Neuronal stem cell (in vitro differentiated cells): ENCODE measurements around the gene CFAP126.
"Not testable (repeated sequence)": the region's sequence is repeated elsewhere in the genome, so short reads cannot be mapped to it uniquely, and the experiment has no call there.

Experiments used
- DNase-seq: peaks from one replicate; pipeline ENCODE4 v3.0.0-alpha.2; 2013; ENCODE audit warnings: low spot score
- H2AFZ ChIP-seq: one replicate; pipeline ENCODE4 v1.6.1; 2013; ENCODE audit warnings: mild to moderate bottlenecking, low read length, inconsistent platforms
- H2AK5ac ChIP-seq: 2 replicates; pipeline ENCODE4 v1.6.1; 2013; ENCODE audit warnings: low read depth, mild to moderate bottlenecking, inconsistent platforms, low read length, moderate library complexity, mixed read lengths
- H2BK120ac ChIP-seq: 2 replicates; pipeline ENCODE4 v1.6.1; 2013; ENCODE audit warnings: low read depth, mild to moderate bottlenecking, inconsistent platforms, low read length, moderate library complexity, mixed read lengths
- H2BK12ac ChIP-seq: one replicate; pipeline ENCODE4 v1.6.1; 2013; ENCODE audit warnings: low read length, inconsistent platforms
- H2BK15ac ChIP-seq: 2 replicates; pipeline ENCODE4 v1.6.1; 2013; ENCODE audit warnings: mild to moderate bottlenecking, low read length, inconsistent platforms, mixed read lengths
- H2BK5ac ChIP-seq: one replicate; pipeline ENCODE4 v1.6.1; 2013; ENCODE audit warnings: inconsistent platforms, mild to moderate bottlenecking, low read length, moderate library complexity
- H3K14ac ChIP-seq: one replicate; pipeline ENCODE4 v1.6.1; 2013; ENCODE audit warnings: low read length, inconsistent platforms
- H3K18ac ChIP-seq: 2 replicates; pipeline ENCODE4 v1.6.1; 2013; ENCODE audit warnings: low read length, inconsistent platforms
- H3K23ac ChIP-seq: 2 replicates; pipeline ENCODE4 v1.6.1; 2013; ENCODE audit warnings: low read depth, mild to moderate bottlenecking, mixed read lengths, low read length, inconsistent platforms; ENCODE audit not compliant: poor library complexity
- H3K27ac ChIP-seq: replicated peaks from 3 replicates; pipeline ENCODE4 v1.5.1; 2013; ENCODE audit warnings: low read length, inconsistent platforms
- H3K27me3 ChIP-seq, 3 experiments: 2 replicates each; pipeline ENCODE4 v1.6.1; 2013; ENCODE audit warnings: low read length in 3 of 3, mild to moderate bottlenecking in 2 of 3, inconsistent platforms in 1 of 3, low read depth in 1 of 3, mixed read lengths in 1 of 3, moderate library complexity in 1 of 3; ENCODE audit not compliant: control insufficient read depth in 3 of 3, insufficient read depth in 3 of 3
- H3K36me3 ChIP-seq, 2 donors: replicated peaks in 1 of 2; 2 replicates each; pipeline ENCODE4 v1.6.1; 2013; ENCODE audit warnings: low read length in 2 of 2; ENCODE audit not compliant: control insufficient read depth in 2 of 2, insufficient read depth in 2 of 2
- H3K4ac ChIP-seq: 2 replicates; pipeline ENCODE4 v1.6.1; 2013; ENCODE audit warnings: inconsistent platforms, mild to moderate bottlenecking, low read length, moderate library complexity
- H3K4me1 ChIP-seq, 2 donors: 1 replicate in 1 of 2; 2 replicates in 1 of 2; pipeline ENCODE4 v1.6.1; 2013; ENCODE audit warnings: low read length in 2 of 2, low read depth in 1 of 2; ENCODE audit not compliant: control insufficient read depth in 2 of 2, insufficient read depth in 1 of 2
- H3K4me2 ChIP-seq: one replicate; pipeline ENCODE4 v1.6.1; 2013; ENCODE audit warnings: mild to moderate bottlenecking, low read length, inconsistent platforms; ENCODE audit not compliant: insufficient read depth, poor library complexity, severe bottlenecking
- H3K4me3 ChIP-seq, 2 donors: 2 replicates each; pipeline ENCODE4 v1.5.1; 2013; ENCODE audit warnings: low read length in 2 of 2, mild to moderate bottlenecking in 2 of 2, inconsistent platforms in 1 of 2, moderate library complexity in 1 of 2
- H3K79me1 ChIP-seq: one replicate; pipeline ENCODE4 v1.6.1; 2013; ENCODE audit warnings: low read depth, mild to moderate bottlenecking, inconsistent platforms, low read length, moderate library complexity
- H3K9ac ChIP-seq: one replicate; pipeline ENCODE4 v1.6.1; 2013; ENCODE audit warnings: mild to moderate bottlenecking, low read depth, low read length, inconsistent platforms; ENCODE audit not compliant: poor library complexity
- H3K9me3 ChIP-seq, 2 donors: replicated peaks in 1 of 2; 2 replicates each; pipeline versions ENCODE3 to v1.6.1; 2013; ENCODE audit warnings: low read length in 2 of 2, mild to moderate bottlenecking in 2 of 2, inconsistent platforms in 1 of 2, low read depth in 1 of 2, mixed read lengths in 1 of 2, moderate library complexity in 1 of 2; ENCODE audit not compliant: control insufficient read depth in 2 of 2, insufficient read depth in 1 of 2
- H4K8ac ChIP-seq: one replicate; pipeline ENCODE4 v1.6.1; 2013; ENCODE audit warnings: low read depth, mild to moderate bottlenecking, inconsistent platforms, low read length, moderate library complexity
- H4K91ac ChIP-seq: one replicate; pipeline ENCODE4 v1.6.1; 2013; ENCODE audit warnings: low read length, low read depth, mild to moderate bottlenecking, inconsistent platforms; ENCODE audit not compliant: poor library complexity
- WGBS, 2 donors: extraction: QIAGEN DNeasy Blood & Tissue Kit; methylation state at CpG; one replicate each; pipeline ENCODE4 v1.1.7; 2013; ENCODE audit warnings: missing lambda C conversion rate in 2 of 2, mixed read lengths in 1 of 2; ENCODE audit not compliant: insufficient read length in 2 of 2, insufficient replicate concordance in 1 of 2; ENCODE audit errors: extremely low coverage in 2 of 2; 5-methylcytosine and 5-hydroxymethylcytosine counted together

The CFAP126 gene

DNA sequence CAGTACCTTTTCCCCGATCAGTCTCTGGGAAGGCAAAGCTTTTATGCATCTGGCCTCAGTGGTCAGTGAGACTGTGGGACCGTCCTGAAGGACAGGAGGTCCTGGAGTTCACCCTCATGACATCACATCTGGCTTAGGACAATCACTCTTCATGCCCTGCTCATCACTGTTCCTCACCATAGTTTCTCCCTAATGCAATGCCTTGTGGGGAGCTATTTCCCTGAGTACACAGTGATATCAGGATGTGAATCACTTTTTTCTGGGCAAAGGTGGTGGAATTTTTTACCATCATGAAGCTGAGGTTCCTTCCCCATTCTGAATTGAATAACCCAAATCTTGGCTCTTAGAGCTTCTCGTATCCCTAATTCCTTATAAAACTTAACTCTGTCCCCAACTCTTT lies 34.8 kb upstream of the CFAP126 start:
- no peak overlapping the region for H3K4ac ChIP-seq
- H3K9ac ChIP-seq, result no peak overlapping the region
- no peaks in the 10 kb centered on the region for H3K79me1 ChIP-seq
- peaks cover 0 to 2% of the 10 kb centered on the region in 2 donors for H3K9me3 ChIP-seq
- no peak overlapping the region for H2AFZ ChIP-seq
- no peak overlapping the region for H3K14ac ChIP-seq
- no CpG with 5 or more reads among the region's 3 CpGs for WGBS, 2 donors
- no peak overlapping the region for H4K8ac ChIP-seq
- no peak overlapping the region for H2BK15ac ChIP-seq
- no peaks in the 10 kb centered on the region for H3K36me3 ChIP-seq
- H3K4me3 ChIP-seq, result no peak overlapping the region
- no peak overlapping the region for H3K23ac ChIP-seq
- no peak overlapping the region for H2BK120ac ChIP-seq
- no peak overlapping the region for H2AK5ac ChIP-seq
- no peak for DNase-seq
- H3K4me1 ChIP-seq, result peaks cover 0 to 1% of the 10 kb centered on the region in 2 donors
- no peak overlapping the region for H3K27ac ChIP-seq
- no peak overlapping the region for H2BK12ac ChIP-seq
- no peak overlapping the region for H2BK5ac ChIP-seq
- H3K27me3 ChIP-seq, result no peaks in the 10 kb centered on the region
- H3K18ac ChIP-seq, result no peak overlapping the region
- no peak overlapping the region for H4K91ac ChIP-seq
- no peak overlapping the region for H3K4me2 ChIP-seq

GRCh38 chr1:161399257-161399998 lies 31.8 kb upstream of the CFAP126 start:
- Histone ChIP-seq H2AK5ac (no peak overlapping the region), H3K9ac (peak overlapping the region; percentile 46), H2BK5ac (peak overlapping the region; percentile 30), H3K4me1 (peaks cover 0 to 1% of the 10 kb centered on the region in 2 donors), H4K8ac (no peak overlapping the region), H3K4me3 (peak overlapping the region; percentile 75 to 88), H3K9me3 (peaks cover 0 to 2% of the 10 kb centered on the region in 2 donors), H2BK15ac (no peak overlapping the region), H4K91ac (no peak overlapping the region), H3K36me3 (no peaks in the 10 kb centered on the region), H2BK12ac (no peak overlapping the region), H3K27me3 (no peaks in the 10 kb centered on the region), H2AFZ (peak overlapping the region; percentile 97), H2BK120ac (no peak overlapping the region), H3K4ac (no peak overlapping the region), H3K14ac (no peak overlapping the region), H3K18ac (peak overlapping the region; percentile 90), H3K4me2 (peak overlapping the region; percentile 63), H3K23ac (peak overlapping the region; percentile 5), H3K79me1 (no peaks in the 10 kb centered on the region), H3K27ac (peak overlapping the region; percentile 89)
- no CpG with 5 or more reads among the region's 53 CpGs for WGBS, 2 donors
- peak; percentile 88 for DNase-seq

GRCh38 chr1:161398900-161399256 lies 31.2 kb upstream of the CFAP126 start:
- no peak overlapping the region for H3K14ac ChIP-seq
- H3K36me3 ChIP-seq, result no peaks in the 10 kb centered on the region
- H2BK5ac ChIP-seq, result peak overlapping the region; percentile 30
- peaks cover 0 to 1% of the 10 kb centered on the region in 2 donors for H3K4me1 ChIP-seq
- H3K9ac ChIP-seq, result no peak overlapping the region
- H2BK12ac ChIP-seq, result no peak overlapping the region
- H3K4me2 ChIP-seq, result peak overlapping the region; percentile 63
- H3K27me3 ChIP-seq, result no peaks in the 10 kb centered on the region
- no peak for DNase-seq
- H3K23ac ChIP-seq, result peak overlapping the region; percentile 5
- peak overlapping the region; percentile 89 for H3K27ac ChIP-seq
- no CpG with 5 or more reads among the region's 17 CpGs for WGBS, 2 donors
- H2BK120ac ChIP-seq, result no peak overlapping the region
- no peak overlapping the region for H4K91ac ChIP-seq
- H3K79me1 ChIP-seq, result no peaks in the 10 kb centered on the region
- H2AK5ac ChIP-seq, result no peak overlapping the region
- no peak overlapping the region for H4K8ac ChIP-seq
- no peak overlapping the region for H3K4ac ChIP-seq
- peak overlapping the region; percentile 75 to 88 for H3K4me3 ChIP-seq
- H3K9me3 ChIP-seq, result peaks cover 0 to under 1% of the 10 kb centered on the region in 2 donors
- H2AFZ ChIP-seq, result peak overlapping the region; percentile 97
- H2BK15ac ChIP-seq, result no peak overlapping the region
- H3K18ac ChIP-seq, result no peak overlapping the region

DNA sequence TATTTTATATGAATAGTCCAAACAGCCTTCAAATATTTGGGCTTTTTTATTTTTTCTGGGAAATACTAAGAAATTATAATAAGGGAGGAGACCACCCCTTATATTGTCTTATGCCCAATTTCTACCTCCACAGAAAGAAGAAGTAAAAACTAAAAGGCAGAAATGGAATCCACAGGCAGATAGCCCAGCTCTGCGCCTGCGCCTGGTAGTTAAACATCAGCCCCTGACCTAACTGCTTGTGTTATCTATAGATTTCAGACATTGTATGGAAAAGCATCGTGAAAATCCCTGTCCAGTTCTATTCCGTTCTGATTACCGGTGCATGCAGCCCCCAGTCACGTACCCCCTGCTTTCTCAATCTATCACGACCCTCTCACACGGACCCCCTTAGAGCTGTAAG lies 29.4 kb upstream of the CFAP126 start:
- not testable (repeated sequence) for H3K79me1 ChIP-seq, H3K9me3 ChIP-seq, H4K8ac ChIP-seq, H4K91ac ChIP-seq, H3K4me2 ChIP-seq, H2BK5ac ChIP-seq, H3K4me1 ChIP-seq, DNase-seq, H2AK5ac ChIP-seq, H2AFZ ChIP-seq, H2BK12ac ChIP-seq, H3K14ac ChIP-seq, H3K27me3 ChIP-seq, H3K36me3 ChIP-seq, H3K9ac ChIP-seq, H3K27ac ChIP-seq, H2BK15ac ChIP-seq, H3K4ac ChIP-seq, H2BK120ac ChIP-seq, H3K18ac ChIP-seq, H3K4me3 ChIP-seq, H3K23ac ChIP-seq
- WGBS, 2 donors, result no CpG with 5 or more reads among the region's 8 CpGs
